HG03442 (cell line): ENCODE data around the gene FSHR.

Source experiments
- ATAC-seq: cut with Tn5 transposase; IDR thresholded peaks from one replicate; pipeline ENCODE4 v1.9.1; 2021; ENCODE audit warnings: mild to moderate bottlenecking, moderate library complexity; ENCODE audit not compliant: unreplicated experiment

Gene FSHR

DNA sequence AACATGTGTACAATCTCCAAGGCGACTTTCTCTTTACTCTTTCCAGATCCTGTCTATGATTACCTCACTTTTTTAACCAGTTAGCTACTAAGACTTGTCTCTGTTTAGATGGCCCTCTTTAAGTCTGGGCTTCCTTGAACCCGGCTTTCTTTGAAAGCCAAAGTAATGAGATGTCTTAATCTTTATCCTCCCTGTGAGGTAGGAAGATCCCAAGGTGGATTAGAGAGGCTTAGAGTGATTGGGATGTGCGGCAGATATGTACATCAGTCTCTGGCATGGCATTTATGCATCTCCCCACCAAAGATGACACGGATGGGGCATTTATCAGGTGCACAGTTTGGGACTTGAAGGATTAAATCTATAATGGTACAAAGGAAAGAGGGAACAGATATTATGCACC is 186.3 kb downstream of the FSHR start:
- ATAC-seq = no peak

GRCh38 chr2:48965204-48965603 is 189.1 kb downstream of the FSHR start:
- ATAC-seq = no peak

GRCh38 chr2:48961009-48961408 is 193.3 kb downstream of the FSHR start:
- ATAC-seq = no peak

GRCh38 chr2:48954935-48955334 is 199.4 kb downstream of the FSHR start:
- ATAC-seq = no peak

DNA sequence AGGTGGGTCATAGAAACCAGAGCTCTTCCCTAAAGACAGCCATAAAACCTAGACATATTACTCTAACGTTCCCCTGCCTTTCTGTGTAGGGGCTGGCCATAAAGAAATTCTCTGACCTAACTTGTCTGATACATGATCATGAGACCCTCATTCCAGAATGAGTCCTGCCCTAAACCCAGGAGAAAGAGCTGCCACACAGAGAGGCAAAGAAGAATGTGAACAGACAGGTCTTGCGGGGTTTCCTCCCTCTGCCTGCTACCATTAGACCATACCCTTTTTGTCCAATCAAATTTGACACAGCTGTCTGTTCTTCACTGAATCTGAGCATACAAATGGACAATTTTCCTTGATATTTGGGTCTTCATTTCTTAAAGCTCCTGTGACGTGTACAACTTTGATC is 200.0 kb downstream of the FSHR start:
- no peak for ATAC-seq

DNA sequence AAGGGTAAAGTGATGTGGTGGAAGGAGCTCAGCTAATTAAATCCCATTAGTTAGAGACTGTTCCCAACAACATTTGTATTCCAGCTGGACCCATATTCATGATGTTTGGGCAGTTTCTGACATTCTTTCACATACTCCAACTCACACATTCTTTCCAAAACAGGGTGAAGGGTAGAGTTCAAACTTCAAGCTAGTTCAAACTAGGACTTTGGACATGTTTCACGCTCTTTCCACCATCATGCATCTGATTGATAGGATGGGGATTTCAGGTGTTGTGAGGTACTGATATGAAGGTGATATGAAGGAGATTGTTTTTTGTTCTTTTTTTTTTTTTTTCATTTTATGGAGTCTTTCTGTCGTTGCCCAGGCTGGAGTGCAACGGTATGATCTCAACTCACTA is 201.7 kb downstream of the FSHR start:
- no peak for ATAC-seq

GRCh38 chr2:48952143-48952542 is 202.2 kb downstream of the FSHR start:
- no peak for ATAC-seq

GRCh38 chr2:48948400-48949125 is 205.8 kb downstream of the FSHR start:
- no peak for ATAC-seq

DNA sequence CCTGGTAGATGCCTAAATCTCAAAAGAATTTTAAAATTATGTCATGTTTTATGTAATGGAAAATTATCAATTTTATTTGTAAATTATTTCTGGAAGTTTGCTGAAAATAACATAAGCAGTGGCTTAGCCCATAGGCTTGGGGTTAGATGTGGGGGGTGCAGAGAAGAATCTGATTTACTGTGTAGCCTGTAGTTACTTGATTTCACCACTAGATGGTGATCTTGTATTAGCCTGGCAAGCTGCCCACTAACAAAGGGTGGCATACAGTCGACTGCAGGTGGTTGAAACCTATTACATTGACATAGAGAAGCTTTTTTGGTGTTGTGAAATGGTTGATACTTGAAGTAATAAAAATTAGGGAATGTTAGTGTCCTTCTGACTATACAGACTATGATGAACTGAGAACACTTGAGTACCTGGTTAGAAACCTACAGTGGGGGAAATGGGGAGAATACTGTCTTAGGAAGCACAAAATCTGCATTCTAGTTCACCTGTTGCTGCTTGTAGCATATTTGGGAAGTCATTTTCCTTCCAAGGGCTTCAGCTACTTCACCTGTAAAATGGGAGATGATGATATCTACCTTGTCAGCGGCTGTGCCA is 207.8 kb downstream of the FSHR start:
- peak; percentile 90 for ATAC-seq

GRCh38 chr2:48944956-48945355 is 209.4 kb downstream of the FSHR start:
- no peak for ATAC-seq

- ATAC-seq = no peak
Observed at GRCh38 chr2:48943436-48943835, 210.9 kb downstream of the FSHR start.

GRCh38 chr2:48941908-48942307 is 212.4 kb downstream of the FSHR start:
- ATAC-seq = no peak

- no peak for ATAC-seq
Observed at GRCh38 chr2:48941456-48941855, 212.9 kb downstream of the FSHR start.

DNA sequence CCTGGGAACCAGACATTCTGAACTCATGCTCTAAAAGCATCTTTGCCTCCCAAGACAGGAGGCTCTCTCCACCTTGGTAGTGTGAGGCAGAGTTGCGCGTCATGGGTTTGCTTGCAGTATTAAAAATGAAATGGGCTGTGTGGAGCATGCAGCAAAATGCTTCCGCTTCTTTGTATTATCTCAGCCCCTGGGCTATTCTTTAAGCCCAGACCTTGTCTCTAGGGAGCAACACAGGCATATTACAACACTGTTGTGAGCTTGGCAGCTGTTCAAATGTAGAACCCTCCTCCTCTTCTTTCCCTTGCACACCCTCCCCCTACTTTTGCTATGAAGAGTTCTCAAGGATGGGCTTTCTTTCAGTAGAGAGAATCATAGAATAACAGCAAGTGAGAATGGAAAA is 213.7 kb downstream of the FSHR start:
- no peak for ATAC-seq

GRCh38 chr2:48939232-48939631 is 215.1 kb downstream of the FSHR start:
- ATAC-seq = no peak

DNA sequence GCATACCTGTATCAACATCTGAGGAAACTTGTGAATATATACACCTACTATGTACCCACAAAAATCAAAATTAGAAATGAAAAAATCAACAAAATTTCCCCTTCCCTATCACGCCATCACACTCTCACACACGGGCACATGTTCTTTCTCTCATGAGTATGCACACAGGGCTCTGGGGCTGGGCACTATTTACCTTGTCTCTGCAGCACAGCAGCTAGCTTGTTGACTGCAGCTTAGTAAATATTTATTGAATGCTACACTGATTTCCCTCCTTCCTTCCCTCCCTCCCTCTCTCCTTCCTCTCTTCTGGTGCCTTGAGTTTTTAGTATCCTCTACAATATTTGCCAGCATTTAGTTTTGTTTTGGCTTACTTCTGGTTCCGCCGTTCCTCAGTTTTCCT is 216.1 kb downstream of the FSHR start:
- ATAC-seq = no peak

- no peak for ATAC-seq
Observed at GRCh38 chr2:48934807-48935206, 219.5 kb downstream of the FSHR start.

- ATAC-seq = no peak
Observed at GRCh38 chr2:48933828-48934497, 220.4 kb downstream of the FSHR start.

DNA sequence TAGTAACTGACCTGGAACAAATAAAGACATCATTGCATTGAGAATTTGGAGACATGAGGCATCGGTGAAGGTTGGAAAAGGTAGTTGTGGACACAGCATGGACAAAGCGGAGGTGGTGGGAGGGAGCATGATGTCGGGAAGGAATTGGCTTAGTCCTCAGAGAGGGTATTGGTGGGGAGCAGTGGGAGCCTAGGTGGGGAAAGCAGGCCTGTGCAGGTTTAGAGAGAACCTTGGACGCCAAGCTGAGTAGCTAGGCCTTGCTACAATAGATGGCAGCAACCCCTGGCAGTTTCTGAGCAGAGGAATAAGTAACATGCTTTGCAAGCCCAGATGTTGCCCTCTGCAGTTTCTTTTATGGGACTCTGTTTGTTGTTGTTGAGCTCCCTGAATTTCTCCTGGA is 221.6 kb downstream of the FSHR start:
- ATAC-seq = no peak

GRCh38 chr2:48929571-48930301 is 224.6 kb downstream of the FSHR start:
- ATAC-seq = no peak

DNA sequence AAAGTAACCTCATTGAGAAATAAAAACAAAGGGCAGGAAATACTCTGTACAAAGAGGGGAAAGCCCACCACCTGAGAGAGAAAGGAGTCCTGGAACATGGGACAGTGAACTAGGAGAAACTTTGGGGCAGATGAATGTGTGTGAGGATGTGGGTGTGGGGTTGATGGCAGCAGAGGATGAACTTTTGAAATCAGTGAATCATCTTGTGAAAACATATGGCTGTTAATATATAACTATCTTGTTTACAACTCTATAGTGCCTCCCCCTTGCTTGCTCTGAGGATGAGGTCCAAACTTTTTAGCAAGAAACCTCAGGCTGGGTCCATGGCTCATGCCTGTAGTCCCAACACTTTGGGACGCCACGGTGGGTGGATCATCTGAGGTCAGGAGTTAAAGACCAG is 227.0 kb downstream of the FSHR start:
- no peak for ATAC-seq

DNA sequence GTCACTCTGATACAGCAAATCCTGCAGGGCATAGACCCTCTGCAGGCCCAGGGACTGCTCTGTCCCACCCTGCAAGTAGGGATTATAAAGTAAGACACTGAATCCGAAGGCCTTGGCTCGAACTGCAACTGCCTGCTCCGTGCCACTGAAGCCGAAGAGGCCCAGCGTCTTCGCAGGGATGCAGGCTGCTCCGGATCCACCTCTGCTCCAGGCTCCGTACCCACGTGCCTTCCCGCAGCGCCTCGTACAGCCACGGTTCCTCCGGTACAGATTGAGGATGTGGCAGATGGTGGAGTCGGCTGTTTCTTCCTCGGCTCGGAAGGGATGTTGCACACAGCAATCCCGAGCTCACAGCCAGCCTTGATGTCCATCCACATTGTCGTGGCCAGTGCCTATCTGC is 238.4 kb downstream of the FSHR start:
- ATAC-seq = no peak
